Neural crest cell (in vitro differentiated cells): Measurements from ENCODE around the gene SPATS2. TPM values are rescaled to one million over a fixed set of nuclear protein-coding genes. Genes with fewer than 3 reads are reported as not detected.

Source experiments
- DNase-seq: peaks from one replicate; pipeline ENCODE4 v3.0.0; 2021; ENCODE audit warnings: low read depth, mixed read lengths, low spot score
- H3K27ac Mint-ChIP-seq: one replicate; pipeline ENCODE4 v1.8.0; 2021; ENCODE audit warnings: mild to moderate bottlenecking, mixed read lengths; ENCODE audit not compliant: unreplicated experiment
- H3K27me3 Mint-ChIP-seq: 2 replicates; pipeline ENCODE4 v1.8.0; 2021; ENCODE audit warnings: low read depth, mild to moderate bottlenecking, mixed read lengths
- H3K36me3 Mint-ChIP-seq: 2 replicates; pipeline ENCODE4 v1.8.0; 2021; ENCODE audit warnings: low read depth, mild to moderate bottlenecking, mixed read lengths
- H3K4me1 Mint-ChIP-seq: 2 replicates; pipeline ENCODE4 v1.8.0; 2021; ENCODE audit warnings: mixed read lengths
- H3K4me3 Mint-ChIP-seq: one replicate; pipeline ENCODE4 v1.8.0; 2021; ENCODE audit warnings: mild to moderate bottlenecking, mixed read lengths
- H3K9me3 Mint-ChIP-seq: 2 replicates; pipeline ENCODE4 v1.8.0; 2021; ENCODE audit warnings: mixed read lengths
- CTCF ChIP-seq: fragments of 200-600 bp; sonication (generic); conservative IDR thresholded peaks from 2 replicates; pipeline ENCODE4 v1.5.0; 2021; ENCODE audit warnings: antibody characterized with exemption, mild to moderate bottlenecking
- total RNA-seq: library from RNA; stranded (reverse); gene quantifications from 2 replicates; pipeline ENCODE4 v1.2.1, GENCODE V29; 2021

Gene SPATS2
- total RNA-seq, 1 donor from 2014 or later, result 45.2 TPM

- no peak for DNase-seq
- H3K4me3 Mint-ChIP-seq, result no peak overlapping the region
- TF ChIP-seq CTCF, result no peak
- peaks cover 10% of the 10 kb centered on the region for H3K36me3 Mint-ChIP-seq
- H3K27ac Mint-ChIP-seq, result no peak overlapping the region
- H3K4me1 Mint-ChIP-seq, result no peaks in the 10 kb centered on the region
- no peaks in the 10 kb centered on the region for H3K27me3 Mint-ChIP-seq
- no peaks in the 10 kb centered on the region for H3K9me3 Mint-ChIP-seq
Measured at GRCh38 chr12:49524660-49525324, 157.5 kb downstream of the SPATS2 start.

GRCh38 chr12:49525942-49526341, 158.7 kb downstream of the SPATS2 start:
- Mint-ChIP-seq H3K36me3 (peaks cover 10% of the 10 kb centered on the region), H3K27ac (no peak overlapping the region), H3K9me3 (no peaks in the 10 kb centered on the region)

GRCh38 chr12:49527361-49528130, 160.3 kb downstream of the SPATS2 start:
- Mint-ChIP-seq H3K4me3 (no peak overlapping the region), H3K36me3 (peaks cover 10% of the 10 kb centered on the region), H3K27me3 (peaks cover 1% of the 10 kb centered on the region), H3K9me3 (no peaks in the 10 kb centered on the region), H3K4me1 (no peaks in the 10 kb centered on the region), H3K27ac (no peak overlapping the region)
- no peak for TF ChIP-seq CTCF
- DNase-seq, result no peak

More at GRCh38 chr12:49525942-49526341, 158.7 kb downstream of the SPATS2 start:
- H3K27me3 Mint-ChIP-seq, result no peaks in the 10 kb centered on the region
- no peak overlapping the region for H3K4me3 Mint-ChIP-seq
- no peaks in the 10 kb centered on the region for H3K4me1 Mint-ChIP-seq
- DNase-seq, result no peak
- no peak for TF ChIP-seq CTCF

DNA sequence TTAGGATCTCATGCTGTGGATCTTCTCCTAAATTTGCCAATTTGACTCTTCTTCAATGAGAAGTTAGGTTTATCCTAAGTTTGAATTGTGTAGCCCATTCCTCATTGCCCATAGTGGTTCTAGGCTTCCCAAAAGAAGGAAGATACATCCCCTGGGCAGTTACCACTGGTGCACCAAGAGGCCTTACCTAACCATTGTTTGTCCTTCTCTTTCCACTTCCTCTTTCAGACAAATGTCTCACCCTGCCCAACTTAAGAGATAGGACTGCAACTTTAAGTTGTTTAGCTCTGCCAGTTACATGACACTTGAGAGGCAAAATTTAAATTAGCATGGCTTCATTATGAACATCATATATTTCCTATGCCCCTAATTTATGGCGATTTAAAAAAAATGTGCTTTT, 162.2 kb downstream of the SPATS2 start:
- TF ChIP-seq CTCF, result no peak
- H3K9me3 Mint-ChIP-seq, result no peaks in the 10 kb centered on the region
- no peak overlapping the region for H3K27ac Mint-ChIP-seq
- no peak for DNase-seq
- H3K4me1 Mint-ChIP-seq, result no peaks in the 10 kb centered on the region
- H3K27me3 Mint-ChIP-seq, result peaks cover 12% of the 10 kb centered on the region
- peaks cover 7% of the 10 kb centered on the region for H3K36me3 Mint-ChIP-seq
- no peak overlapping the region for H3K4me3 Mint-ChIP-seq

- DNase-seq, result no peak
- Mint-ChIP-seq H3K4me1 (no peaks in the 10 kb centered on the region), H3K27me3 (peaks cover 36% of the 10 kb centered on the region), H3K27ac (no peak overlapping the region), H3K4me3 (no peak overlapping the region), H3K9me3 (no peaks in the 10 kb centered on the region), H3K36me3 (peaks cover 7% of the 10 kb centered on the region)
- TF ChIP-seq CTCF, result no peak
Measured at GRCh38 chr12:49531745-49532144, 164.5 kb downstream of the SPATS2 start.
